ENCODE data around the gene PCAT6.

GRCh38 chr1:202860744-202861419, 50.1 kb downstream of the PCAT6 start:
- TF ChIP-seq, protein P1, sequence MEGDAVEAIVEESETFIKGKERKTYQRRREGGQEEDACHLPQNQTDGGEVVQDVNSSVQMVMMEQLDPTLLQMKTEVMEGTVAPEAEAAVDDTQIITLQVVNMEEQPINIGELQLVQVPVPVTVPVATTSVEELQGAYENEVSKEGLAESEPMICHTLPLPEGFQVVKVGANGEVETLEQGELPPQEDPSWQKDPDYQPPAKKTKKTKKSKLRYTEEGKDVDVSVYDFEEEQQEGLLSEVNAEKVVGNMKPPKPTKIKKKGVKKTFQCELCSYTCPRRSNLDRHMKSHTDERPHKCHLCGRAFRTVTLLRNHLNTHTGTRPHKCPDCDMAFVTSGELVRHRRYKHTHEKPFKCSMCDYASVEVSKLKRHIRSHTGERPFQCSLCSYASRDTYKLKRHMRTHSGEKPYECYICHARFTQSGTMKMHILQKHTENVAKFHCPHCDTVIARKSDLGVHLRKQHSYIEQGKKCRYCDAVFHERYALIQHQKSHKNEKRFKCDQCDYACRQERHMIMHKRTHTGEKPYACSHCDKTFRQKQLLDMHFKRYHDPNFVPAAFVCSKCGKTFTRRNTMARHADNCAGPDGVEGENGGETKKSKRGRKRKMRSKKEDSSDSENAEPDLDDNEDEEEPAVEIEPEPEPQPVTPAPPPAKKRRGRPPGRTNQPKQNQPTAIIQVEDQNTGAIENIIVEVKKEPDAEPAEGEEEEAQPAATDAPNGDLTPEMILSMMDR (IDR thresholded peaks at IDR 0.05) = peak in 1 of 4 donors; percentile 8
- peak; percentile 7 for TF ChIP-seq POLR2A (IDR thresholded peaks at IDR 0.05)
